Measurements from ENCODE around the gene RHCE. TPM values are rescaled to one million over a fixed set of nuclear protein-coding genes. Genes with fewer than 3 reads are reported as not detected.
"Not testable (repeated sequence)": the region's sequence is repeated elsewhere in the genome, so short reads cannot be mapped to it uniquely, and the experiment has no call there.

The RHCE gene
- total RNA-seq, 1 donor = 2.4 TPM

- no peak for DNase-seq (ENCODE audit: low read depth in 2 of 3, low spot score in 2 of 3)
Measured at GRCh38 chr1:25433389-25434186, 13.0 kb upstream of the RHCE start.

GRCh38 chr1:25432749-25433388 is 12.2 kb upstream of the RHCE start:
- no peak for DNase-seq (ENCODE audit: low read depth in 2 of 3, low spot score in 2 of 3)

- DNase-seq (ENCODE audit: low read depth in 2 of 3, low spot score in 2 of 3) = no peak
Measured at GRCh38 chr1:25431955-25432719, 11.5 kb upstream of the RHCE start.

GRCh38 chr1:25430967-25431881 is 10.6 kb upstream of the RHCE start:
- DNase-seq (ENCODE audit: low read depth in 2 of 3, low spot score in 2 of 3) = peak in 2 of 3 donors; percentile 79 to 83

- DNase-seq (ENCODE audit: low read depth in 2 of 3, low spot score in 2 of 3) = peak; percentile 86 to 98 (median 95)
Measured at GRCh38 chr1:25430073-25430966, 9.7 kb upstream of the RHCE start, which contains the start of gene MACO1. Gene MACO1, plus strand, starts transcription at chr1:25430897. Its CDS starts 202 bp downstream, at chr1:25431099.

- DNase-seq (ENCODE audit: low read depth in 2 of 3, low spot score in 2 of 3) = no peak
Measured at GRCh38 chr1:25428475-25429166, 8.0 kb upstream of the RHCE start.

- DNase-seq (ENCODE audit: low read depth in 2 of 3, low spot score in 2 of 3) = no peak
Measured at GRCh38 chr1:25427696-25428095, 7.1 kb upstream of the RHCE start.

- no peak for DNase-seq (ENCODE audit: low read depth in 2 of 3, low spot score in 2 of 3)
Measured at GRCh38 chr1:25425098-25426085, 4.8 kb upstream of the RHCE start.

- DNase-seq (ENCODE audit: low read depth in 2 of 3, low spot score in 2 of 3) = not testable (repeated sequence)
Measured at GRCh38 chr1:25423206-25423605, 2.6 kb upstream of the RHCE start.

- not testable (repeated sequence) for DNase-seq (ENCODE audit: low read depth in 2 of 3, low spot score in 2 of 3)
Measured at GRCh38 chr1:25419339-25419738, 1.3 kb downstream of the RHCE start.

GRCh38 chr1:25417280-25417679 is 3.3 kb downstream of the RHCE start:
- DNase-seq (ENCODE audit: low read depth in 2 of 3, low spot score in 2 of 3) = not testable (repeated sequence)

- DNase-seq (ENCODE audit: low read depth in 2 of 3, low spot score in 2 of 3) = not testable (repeated sequence)
Measured at GRCh38 chr1:25414578-25414977, 6.0 kb downstream of the RHCE start.

GRCh38 chr1:25414157-25414556 is 6.5 kb downstream of the RHCE start:
- not testable (repeated sequence) for DNase-seq (ENCODE audit: low read depth in 2 of 3, low spot score in 2 of 3)

- peak in 1 of 3 donors; percentile 31 for DNase-seq (ENCODE audit: low read depth in 2 of 3, low spot score in 2 of 3)
Measured at GRCh38 chr1:25412872-25413623, 7.6 kb downstream of the RHCE start.

GRCh38 chr1:25409641-25410427 is 10.8 kb downstream of the RHCE start:
- DNase-seq (ENCODE audit: low read depth in 2 of 3, low spot score in 2 of 3) = not testable (repeated sequence)

Data from hematopoietic multipotent progenitor cell (in vitro differentiated cells).